H1 (cell line): ENCODE measurements around the gene ACVRL1. TPM values are rescaled to one million over a fixed set of nuclear protein-coding genes. Genes with fewer than 3 reads are reported as not detected.

Experiments used
- CTCF ChIA-PET: fragments of 300-600 bp; sonication (Branson Sonifier 250); formaldehyde crosslinking; loops from one replicate; lab custom pipeline; 2021; ENCODE audit not compliant: partially characterized antibody; lab: Charles Lee
- POLR2A ChIA-PET: fragments of 300-600 bp; sonication (Branson Sonifier 250); formaldehyde crosslinking; loops from one replicate; lab custom pipeline; 2021; ENCODE audit warnings: inconsistent platforms; ENCODE audit not compliant: partially characterized antibody; lab: Charles Lee
- DNase-seq, 2 experiments: peaks; one replicate each; pipeline versions ENCODE4 v3.0.0 to v3.0.0-alpha.2; 2010 to 2022; ENCODE audit warnings: low spot score in 2 of 2, low read depth in 1 of 2, mixed read lengths in 1 of 2
- FAIRE-seq: peaks from 2 replicates; lab custom pipeline; 2011; peaks lifted over from hg19 to GRCh38; lab: Jason Lieb, UNC
- H2AFZ ChIP-seq: 2 replicates; pipeline ENCODE4 v1.8.1; 2012; ENCODE audit warnings: low read length, inconsistent platforms
- H2AK5ac ChIP-seq: 2 replicates; pipeline ENCODE4 v1.6.1; 2013; ENCODE audit warnings: low read depth, low read length
- H2BK120ac ChIP-seq: replicated peaks from 2 replicates; pipeline ENCODE3; 2013; ENCODE audit warnings: low read depth, low read length, inconsistent platforms
- H2BK12ac ChIP-seq: 2 replicates; pipeline ENCODE4 v1.6.1; 2013; ENCODE audit warnings: low read depth, low read length
- H2BK15ac ChIP-seq: 2 replicates; pipeline ENCODE4 v1.6.1; 2013; ENCODE audit warnings: low read length
- H2BK20ac ChIP-seq: 2 replicates; pipeline ENCODE4 v1.6.1; 2013; ENCODE audit warnings: low read length
- H2BK5ac ChIP-seq: 2 replicates; pipeline ENCODE4 v1.6.1; 2013; ENCODE audit warnings: low read depth, low read length
- H3K14ac ChIP-seq: 2 replicates; pipeline ENCODE4 v1.6.1; 2013; ENCODE audit warnings: inconsistent platforms; ENCODE audit not compliant: insufficient read length
- H3K18ac ChIP-seq: 2 replicates; pipeline ENCODE4 v1.6.1; 2013; ENCODE audit warnings: low read length; ENCODE audit errors: extremely low read depth
- H3K23ac ChIP-seq: 2 replicates; pipeline ENCODE4 v1.6.1; 2013; ENCODE audit warnings: inconsistent platforms; ENCODE audit not compliant: insufficient read length
- H3K23me2 ChIP-seq: 2 replicates; pipeline ENCODE4 v1.6.1; 2013; ENCODE audit warnings: low read depth, low read length
- H3K27ac ChIP-seq: 2 replicates; pipeline ENCODE4 v1.6.1; 2011; ENCODE audit warnings: low read depth, low read length, inconsistent platforms
- H3K27me3 ChIP-seq, 4 experiments: replicated peaks in 1 of 4; 1 replicate in 1 of 4; 2 replicates in 3 of 4; pipeline versions ENCODE4 v1.6.1 to v1.8.1; 2011 to 2013; ENCODE audit warnings: low read length in 3 of 4, mild to moderate bottlenecking in 3 of 4, inconsistent platforms in 2 of 4, mixed read lengths in 2 of 4, moderate library complexity in 1 of 4; ENCODE audit not compliant: control insufficient read depth in 3 of 4, insufficient read depth in 3 of 4; ENCODE audit errors: extremely low read depth in 1 of 4
- H3K36me3 ChIP-seq, 4 experiments: 2 replicates each; pipeline versions ENCODE4 v1.6.1 to v1.8.1; 2011 to 2013; ENCODE audit warnings: mild to moderate bottlenecking in 4 of 4, low read length in 3 of 4, moderate library complexity in 2 of 4, control low read depth in 1 of 4, inconsistent platforms in 1 of 4; ENCODE audit not compliant: insufficient read depth in 4 of 4, control insufficient read depth in 2 of 4
- H3K4ac ChIP-seq: replicated peaks from 2 replicates; pipeline ENCODE3; 2013; ENCODE audit warnings: low read length, low read depth, mixed read lengths, inconsistent platforms; ENCODE audit not compliant: insufficient read length
- H3K4me1 ChIP-seq, 4 experiments: replicated peaks in 1 of 4; 1 replicate in 1 of 4; 2 replicates in 3 of 4; pipeline versions ENCODE4 v1.6.1 to v1.8.1; 2011 to 2013; ENCODE audit warnings: low read length in 3 of 4, inconsistent platforms in 2 of 4, mixed read lengths in 1 of 4; ENCODE audit not compliant: insufficient read depth in 4 of 4, control insufficient read depth in 3 of 4
- H3K4me2 ChIP-seq, 2 experiments: 2 replicates each; pipeline versions ENCODE4 v1.6.1 to v1.8.1; 2011 to 2013; ENCODE audit warnings: low read depth in 2 of 2, low read length in 2 of 2, control low read depth in 1 of 2, inconsistent platforms in 1 of 2, mild to moderate bottlenecking in 1 of 2; ENCODE audit not compliant: insufficient read depth in 1 of 2
- H3K4me3 ChIP-seq, 4 experiments: fragments of 200-600, 300-600 bp in 1 of 4; sonication (generic), shearing (Covaris generic), sonication (Bioruptor Twin) in 1 of 4; 2 replicates each; pipeline versions ENCODE4 v1.5.1 to v1.8.1; 2011 to 2016; ENCODE audit warnings: low read length in 4 of 4, low read depth in 3 of 4, control low read depth in 2 of 4, inconsistent platforms in 2 of 4, mild to moderate bottlenecking in 2 of 4, mixed read lengths in 1 of 4, moderate library complexity in 1 of 4; ENCODE audit not compliant: insufficient read depth in 2 of 4; ENCODE audit errors: extremely low read depth in 1 of 4
- H3K56ac ChIP-seq: replicated peaks from 2 replicates; pipeline ENCODE3; 2013; ENCODE audit warnings: low read depth, mild to moderate bottlenecking, mixed read lengths, low read length, inconsistent platforms; ENCODE audit not compliant: insufficient read length
- H3K79me1 ChIP-seq: 2 replicates; pipeline ENCODE4 v1.6.1; 2013; ENCODE audit warnings: low read depth, low read length, control low read depth
- H3K79me2 ChIP-seq, 2 experiments: 2 replicates each; pipeline versions ENCODE4 v1.6.1 to v1.8.1; 2012 to 2013; ENCODE audit warnings: low read length in 2 of 2, mild to moderate bottlenecking in 2 of 2, inconsistent platforms in 1 of 2; ENCODE audit not compliant: insufficient read depth in 2 of 2, control insufficient read depth in 1 of 2
- H3K9ac ChIP-seq, 4 experiments: replicated peaks in 1 of 4; 1 replicate in 1 of 4; 2 replicates in 3 of 4; pipeline versions ENCODE4 v1.6.1 to v1.8.1; 2011 to 2013; ENCODE audit warnings: low read depth in 3 of 4, low read length in 3 of 4, control low read depth in 2 of 4, mild to moderate bottlenecking in 2 of 4, moderate library complexity in 2 of 4, inconsistent platforms in 1 of 4; ENCODE audit errors: extremely low read depth in 1 of 4
- H3K9me3 ChIP-seq, 2 experiments: 2 replicates each; pipeline versions ENCODE4 v1.6.1 to v1.8.1; 2012 to 2013; ENCODE audit warnings: mild to moderate bottlenecking in 2 of 2, moderate library complexity in 2 of 2, control low read depth in 1 of 2, inconsistent platforms in 1 of 2, low read depth in 1 of 2, low read length in 1 of 2, mixed read lengths in 1 of 2; ENCODE audit not compliant: insufficient read depth in 2 of 2
- H4K20me1 ChIP-seq, 2 experiments: replicated peaks in 1 of 2; 2 replicates each; pipeline versions ENCODE3 to v1.8.1; 2011 to 2013; ENCODE audit warnings: inconsistent platforms in 2 of 2, low read length in 2 of 2, mild to moderate bottlenecking in 1 of 2; ENCODE audit not compliant: insufficient read depth in 2 of 2, control insufficient read depth in 1 of 2
- H4K5ac ChIP-seq: 2 replicates; pipeline ENCODE4 v1.6.1; 2013; ENCODE audit warnings: low read length, low read depth, mixed read lengths, inconsistent platforms; ENCODE audit not compliant: insufficient read length
- H4K8ac ChIP-seq: 2 replicates; pipeline ENCODE4 v1.8.0; 2013; ENCODE audit warnings: mild to moderate bottlenecking, moderate library complexity, low read length, inconsistent platforms; ENCODE audit not compliant: insufficient read depth; ENCODE audit errors: extremely low read depth
- H4K91ac ChIP-seq: replicated peaks from 2 replicates; pipeline ENCODE3; 2013; ENCODE audit warnings: low read length, mixed read lengths, inconsistent platforms; ENCODE audit not compliant: insufficient read length
- PHF8 ChIP-seq: fragments of 200-600 bp; sonication (generic); conservative IDR thresholded peaks from 2 replicates; pipeline ENCODE4 v1.7.1; 2012; ENCODE audit warnings: low read depth, mild to moderate bottlenecking, inconsistent platforms, low read length, moderate library complexity
- YY1 ChIP-seq: IDR thresholded peaks from 2 replicates; pipeline ENCODE4 v1.6.1; 2011; ENCODE audit warnings: low read depth, mild to moderate bottlenecking, low read length
- WGBS, 2 experiments: shearing (Covaris generic) in 1 of 2; methylation state at CpG; one replicate each; pipeline versions ENCODE4 v1.1.6 to v1.1.7; 2013 to 2015; ENCODE audit warnings: low lambda C conversion rate in 2 of 2, mixed read lengths in 2 of 2, inconsistent platforms in 1 of 2, low coverage in 1 of 2, missing lambda C conversion rate in 1 of 2; ENCODE audit not compliant: insufficient replicate concordance in 2 of 2, insufficient coverage in 1 of 2, insufficient read length in 1 of 2; ENCODE audit errors: extremely low coverage in 1 of 2, missing lambda C conversion rate in 1 of 2; 5-methylcytosine and 5-hydroxymethylcytosine counted together
- polyA plus RNA-seq, 7 experiments: library from polyadenylated mRNA; depleted of rRNA in 3 of 7; stranded (reverse) in 5 of 7; unstranded in 2 of 7; fragments of >200 nt in 5 of 7; fragments of 200-250 nt in 2 of 7; gene quantifications; 1 replicate in 5 of 7; 2 replicates in 1 of 7; 4 replicates in 1 of 7; pipeline versions ENCODE4 v1.2.1 to v1.2.3, GENCODE V29; 2011 to 2013; ENCODE audit warnings: missing spikeins in 2 of 7, mixed read lengths in 2 of 7
- total RNA-seq: library from RNA; stranded (reverse); fragmentation: NEBNext Ultra II Directional; extraction: Animal tissue kit (Norgen Biotek cat#: 25700); gene quantifications from 2 replicates; pipeline ENCODE4 v1.2.1, GENCODE V29; 2021

The ACVRL1 gene
- total and polyA plus RNA-seq, 2 of the 8 experiments (the other 6 are each of a cell fraction or from before 2014, with no cell fraction given): 0.09 to 0.35 TPM

GRCh38 chr12:51960890-51961289 is 53.6 kb downstream of the ACVRL1 start:
- DNase-seq (no peak), FAIRE-seq (no peak)
- Histone ChIP-seq H2BK20ac (no peak overlapping the region), H2BK120ac (no peak overlapping the region), H3K4ac (no peak overlapping the region), H2BK15ac (no peak overlapping the region), H4K5ac (no peak overlapping the region), H3K9ac (no peak overlapping the region), H3K56ac (no peak overlapping the region), H4K20me1 (peaks cover 4 to 14% of the 10 kb centered on the region in 2 experiments), H2BK5ac (no peak overlapping the region), H3K14ac (no peak overlapping the region), H3K4me3 (no peak overlapping the region), H3K79me2 (peaks cover 0 to 24% of the 10 kb centered on the region in 2 experiments; a peak in 2 of 4 replicates), H3K23me2 (no peaks in the 10 kb centered on the region; the same call in 1 of the 2 replicates), H3K4me2 (no peak overlapping the region), H3K27ac (no peak overlapping the region), H4K91ac (no peak overlapping the region), H3K23ac (no peak overlapping the region), H3K4me1 (peaks cover 0 to 4% (median 1%) of the 10 kb centered on the region in 4 experiments; a peak in 1 of 7 replicates), H2AFZ (no peak overlapping the region), H4K8ac (no peak overlapping the region), H3K79me1 (0 out of 2 replicates have a peak, but pooled peaks cover 2% of the 10 kb centered on the region), H3K18ac (no peak overlapping the region), H2AK5ac (no peak overlapping the region), H2BK12ac (no peak overlapping the region), H3K36me3 (peaks cover 0 to 7% (median 0%) of the 10 kb centered on the region in 4 experiments; a peak in 2 of 8 replicates), H3K9me3 (no peaks in the 10 kb centered on the region; a peak in 1 of 4 replicates), H3K27me3 (no peaks in the 10 kb centered on the region)
- 91% methylated on average over 6 of the region's 6 CpGs; no CpG with 5 or more reads in 1 of the 2 experiments for WGBS, 2 experiments
- POLR2A ChIA-PET: no interaction called here
- CTCF ChIA-PET: interaction anchor here (4.3 kb wide), 1 partner anchor 11 kb away, joined by 40 read pairs; no protein-coding TSS in a partner anchor
- TF ChIP-seq PHF8: no peak
- no peak for TF ChIP-seq YY1
